NCI-H2081 treated with DMSO at 0.1 percent for 48 hours (cell line): ENCODE results near the gene RBM17.
"Not testable (repeated sequence)": the region's sequence is repeated elsewhere in the genome, so short reads cannot be mapped to it uniquely, and the experiment has no call there.

ENCODE experiments used
- DNase-seq: peaks from one replicate; lab custom pipeline; 2025; lab: John Stamatoyannopoulos, UW

RBM17 gene

GRCh38 chr10:6136215-6137201 lies 47.7 kb downstream of the RBM17 start:
- no peak for DNase-seq

DNA sequence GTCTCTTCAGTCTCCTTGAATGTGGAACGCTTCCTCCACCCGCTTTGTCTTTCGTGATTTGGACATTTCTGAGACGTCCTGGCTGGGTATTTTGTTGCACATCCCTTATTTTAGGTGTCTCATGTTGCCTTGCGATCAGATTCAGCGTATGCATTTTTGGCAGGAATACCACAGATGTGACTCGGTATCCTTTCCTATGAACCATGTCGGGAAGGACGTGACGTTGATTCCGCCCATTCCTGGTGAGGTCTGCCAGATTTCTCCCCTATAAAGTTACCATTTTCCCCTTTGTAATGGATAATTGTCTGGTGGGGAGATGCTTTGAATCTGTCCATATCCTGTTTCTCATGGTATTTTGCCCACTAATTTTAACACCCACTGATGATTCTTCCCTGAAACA lies 49.6 kb downstream of the RBM17 start:
- DNase-seq = no peak

DNA sequence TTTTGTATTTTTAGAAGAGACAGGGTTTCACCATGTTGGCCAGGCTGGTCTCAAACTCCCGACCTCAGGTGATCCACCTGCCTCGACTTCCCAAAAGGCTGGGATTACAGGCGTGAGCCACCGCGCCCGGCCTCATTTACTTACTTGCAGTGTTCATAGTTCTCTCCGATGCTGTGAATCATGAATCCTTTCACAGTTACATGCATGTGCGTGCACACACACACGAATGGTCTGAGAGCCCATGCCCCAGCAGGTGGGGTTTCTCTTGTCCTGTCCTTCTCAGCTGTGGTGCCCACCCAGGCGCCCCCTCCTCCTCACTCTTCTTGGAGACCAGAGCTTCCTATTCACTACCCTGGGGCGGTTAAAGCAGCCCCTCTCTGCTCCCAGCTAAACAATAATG lies 50.6 kb downstream of the RBM17 start:
- no peak for DNase-seq

- DNase-seq = no peak
These were observed 51.5 kb downstream of the RBM17 start for GRCh38 chr10:6140141-6140841.

DNA sequence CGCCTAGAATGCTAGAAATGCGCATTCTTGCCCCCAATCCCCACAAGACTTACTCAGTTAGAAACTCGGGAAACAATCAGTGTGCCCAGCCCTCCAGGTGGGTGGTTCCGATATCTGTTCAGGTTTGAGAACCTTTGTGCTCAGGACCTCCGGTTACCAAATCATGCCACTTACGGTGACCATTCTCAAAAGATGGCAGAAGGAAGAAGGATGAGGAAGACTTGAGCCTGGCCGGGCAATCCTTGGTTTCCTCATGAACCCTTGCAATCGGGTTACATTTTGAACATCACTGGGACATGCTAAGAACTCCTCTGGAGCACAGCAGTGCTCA lies 52.1 kb downstream of the RBM17 start:
- DNase-seq = no peak

GRCh38 chr10:6141296-6142151 lies 52.7 kb downstream of the RBM17 start:
- no peak for DNase-seq

DNA sequence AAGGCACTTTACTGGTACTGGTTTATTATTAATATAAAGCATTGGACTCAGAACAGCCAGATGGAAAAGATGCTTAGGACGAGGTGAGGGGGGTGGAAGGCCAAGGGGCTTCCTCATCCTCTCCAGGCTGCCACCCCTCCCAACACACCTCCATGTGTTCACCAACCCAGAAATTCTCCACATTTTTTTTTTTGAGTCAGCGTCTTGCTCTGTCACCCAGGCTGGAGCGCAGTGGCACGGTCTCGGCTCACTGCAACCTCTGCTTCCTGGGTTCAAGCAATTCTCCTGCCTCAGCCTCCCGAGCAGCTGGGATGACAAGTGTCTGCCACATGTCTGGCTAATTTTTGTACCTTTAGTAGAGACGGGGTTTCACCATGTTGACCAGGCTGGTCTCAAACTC lies 53.4 kb downstream of the RBM17 start:
- not testable (repeated sequence) for DNase-seq

DNA sequence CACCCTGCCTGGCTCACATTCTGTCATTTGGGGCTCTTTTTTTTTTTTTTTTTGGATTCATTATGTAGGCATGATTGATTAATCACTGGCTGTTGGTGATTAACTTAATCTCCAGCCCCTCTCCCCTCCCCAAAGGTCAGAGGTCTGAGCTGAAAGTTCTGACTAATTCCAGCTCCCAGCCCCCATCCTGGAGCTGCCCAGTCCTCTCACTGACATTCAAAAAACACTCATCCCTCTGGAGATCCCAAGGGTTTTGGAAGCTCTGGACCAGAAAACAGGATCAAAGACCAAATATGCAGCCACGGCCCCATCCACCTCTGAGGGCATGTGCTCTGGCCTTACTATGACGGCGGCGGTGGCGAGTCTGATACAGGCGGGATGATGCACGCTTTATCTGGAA lies 53.8 kb downstream of the RBM17 start:
- DNase-seq = no peak

DNA sequence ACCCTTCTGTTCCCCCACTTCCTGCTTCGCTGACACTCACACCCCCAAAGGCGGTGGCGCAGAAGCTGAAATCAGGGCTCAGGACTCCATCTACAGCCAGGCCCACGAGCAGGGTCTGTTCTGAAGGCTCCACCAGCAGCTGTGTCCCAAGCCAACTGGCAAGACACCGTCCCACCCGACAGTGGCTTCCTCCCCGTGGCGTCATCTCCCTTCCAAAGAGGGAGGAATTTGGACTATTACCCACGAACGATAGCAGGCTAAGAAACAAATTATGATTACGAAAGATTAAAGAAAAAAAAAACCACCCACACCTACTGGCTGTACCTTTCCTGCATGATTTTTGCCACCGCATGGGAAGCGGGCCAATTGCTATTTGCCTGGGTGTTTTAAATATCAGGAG lies 54.3 kb downstream of the RBM17 start:
- DNase-seq = no peak

DNA sequence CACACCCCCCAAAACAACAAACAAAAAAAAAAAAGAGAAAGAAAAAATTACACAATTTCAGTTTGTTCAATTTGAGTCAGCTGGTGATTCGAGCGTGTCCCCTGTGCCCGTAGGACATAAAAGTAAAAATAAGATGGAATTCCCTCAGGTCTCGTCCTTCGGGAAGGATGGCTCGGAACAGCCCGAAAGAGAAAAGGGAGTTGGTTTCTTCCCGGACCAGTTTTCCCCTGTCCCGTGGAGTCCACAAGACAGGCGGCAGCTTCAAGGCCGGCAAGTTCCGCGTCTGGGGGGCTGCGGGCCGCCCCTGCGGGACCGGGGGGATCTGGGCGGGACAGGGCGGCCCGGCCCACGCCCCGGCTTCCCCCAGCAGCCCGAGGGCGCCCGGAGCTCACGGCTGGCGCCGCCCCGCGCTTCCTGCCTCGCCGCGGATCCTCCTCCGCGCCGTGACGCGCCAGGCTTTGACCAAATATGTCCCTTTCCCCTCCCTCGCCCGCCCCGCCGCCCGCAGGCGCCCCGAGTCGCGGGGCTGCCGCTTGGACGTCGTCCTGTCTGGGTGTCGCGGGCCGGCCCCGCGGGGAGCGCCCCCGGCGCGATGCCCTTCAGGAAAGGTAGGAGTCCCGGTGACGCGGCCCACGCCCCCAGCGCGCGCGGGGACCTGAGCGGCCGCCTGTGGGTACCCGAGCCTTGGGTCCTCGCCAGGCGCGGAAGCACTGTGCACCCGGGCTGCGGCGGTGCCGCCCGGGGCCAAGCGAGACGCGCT lies 55.8 kb downstream of the RBM17 start:
- no peak for DNase-seq

- DNase-seq = no peak
These were observed 56.5 kb downstream of the RBM17 start for GRCh38 chr10:6145166-6145987.

DNA sequence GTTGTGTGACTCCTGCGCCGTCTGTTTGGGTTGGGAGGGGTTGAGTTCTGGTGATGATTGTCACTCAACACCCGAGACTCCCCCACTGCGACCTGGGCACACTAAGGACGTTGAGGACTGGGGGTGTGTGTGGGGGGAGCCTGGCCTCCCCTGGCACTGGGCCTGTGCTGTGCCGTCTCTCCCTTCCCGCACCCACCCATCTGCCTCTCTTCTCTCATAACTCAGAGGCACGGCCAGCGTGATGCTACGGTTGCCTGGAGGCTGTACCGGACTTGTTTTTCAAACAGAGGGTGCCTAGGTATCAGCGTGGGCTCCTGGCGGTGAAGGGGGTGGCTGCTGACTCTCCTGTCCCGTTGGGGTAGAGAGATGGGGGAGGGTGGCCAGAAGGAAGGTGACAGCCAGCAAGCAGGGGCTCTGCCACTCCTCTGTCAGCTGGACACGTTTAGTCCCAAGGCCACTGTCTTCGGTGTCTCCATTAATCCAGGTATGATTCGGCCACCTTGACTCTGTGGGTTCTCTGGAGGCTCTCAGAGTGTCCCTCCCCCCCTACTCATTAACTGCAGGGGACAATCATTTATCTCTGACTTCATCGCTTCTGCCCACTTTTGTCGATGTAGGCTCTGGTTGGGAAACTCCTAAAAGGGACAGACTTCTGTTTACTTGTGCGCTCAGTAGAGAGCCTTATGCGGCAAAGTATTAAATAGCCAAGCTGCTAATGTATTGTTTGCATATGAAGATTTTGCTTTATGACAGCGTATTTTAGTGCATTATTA lies 57.4 kb downstream of the RBM17 start:
- DNase-seq = no peak

GRCh38 chr10:6146921-6147320 lies 58.1 kb downstream of the RBM17 start:
- DNase-seq = no peak

- no peak for DNase-seq
These were observed 59.4 kb downstream of the RBM17 start for GRCh38 chr10:6148251-6148701.

DNA sequence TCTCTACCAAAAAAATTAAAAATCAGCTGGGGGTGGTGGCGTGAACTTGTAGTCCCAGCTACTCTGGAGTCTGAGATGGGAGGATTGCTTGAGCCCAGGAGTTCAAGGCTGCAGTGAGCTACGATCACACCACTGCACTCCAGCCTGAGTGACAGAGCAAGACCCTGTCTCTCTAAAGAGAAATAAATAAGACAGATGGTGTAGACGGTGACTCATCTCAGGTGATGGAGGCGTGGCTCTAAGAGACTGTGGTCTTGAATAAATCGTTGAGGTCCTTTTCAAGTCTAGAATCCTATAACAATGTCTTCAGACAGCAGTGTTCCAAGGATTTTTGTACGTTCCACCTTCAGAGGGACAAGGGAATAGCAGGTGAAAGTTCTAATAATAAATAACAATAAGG lies 60.1 kb downstream of the RBM17 start:
- DNase-seq = no peak

DNA sequence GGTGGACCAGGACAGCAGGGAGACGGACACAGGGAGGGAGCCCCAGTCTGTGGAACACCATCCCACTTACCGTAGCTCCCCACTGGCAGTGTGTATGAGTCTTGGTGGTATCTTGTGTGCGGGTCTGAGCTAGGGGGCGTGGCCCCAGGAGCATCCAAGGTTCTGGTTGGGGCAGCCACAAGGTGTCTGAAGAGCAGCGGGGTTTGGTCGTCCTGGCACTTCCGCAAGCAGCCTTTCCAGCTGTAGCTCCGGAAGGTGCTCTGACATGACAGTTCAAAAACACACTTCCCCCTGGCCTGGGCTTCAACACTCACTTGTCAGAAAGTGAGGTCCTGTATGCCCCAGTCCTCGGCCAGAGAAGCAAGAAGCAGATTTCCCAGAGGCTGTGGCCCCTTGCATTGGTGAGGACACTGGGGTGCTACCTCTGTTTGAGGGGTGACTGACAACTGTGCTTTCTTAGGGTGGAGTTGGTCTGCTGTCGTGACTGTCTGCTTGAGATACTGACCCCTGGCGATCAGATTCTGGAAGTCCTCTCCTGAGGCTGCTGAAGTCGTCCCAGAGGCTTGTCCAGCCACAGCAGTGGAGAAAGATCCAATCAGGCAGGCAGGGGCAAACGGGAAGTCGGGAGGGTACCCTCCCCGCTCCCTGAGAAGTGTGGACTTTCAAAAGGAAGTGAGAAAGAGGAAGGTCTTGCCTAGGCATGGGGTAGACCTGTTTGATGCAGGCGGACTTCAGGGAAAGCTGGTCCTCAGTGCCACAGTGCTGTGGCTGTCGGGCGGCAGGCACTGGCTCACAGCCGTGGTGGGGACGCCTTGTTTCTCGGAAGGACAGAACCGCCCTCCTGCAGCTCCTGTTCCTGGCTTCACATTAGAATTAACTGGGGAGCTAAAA lies 62.5 kb downstream of the RBM17 start:
- DNase-seq = no peak

GRCh38 chr10:6153845-6154244 lies 65.0 kb downstream of the RBM17 start:
- no peak for DNase-seq

DNA sequence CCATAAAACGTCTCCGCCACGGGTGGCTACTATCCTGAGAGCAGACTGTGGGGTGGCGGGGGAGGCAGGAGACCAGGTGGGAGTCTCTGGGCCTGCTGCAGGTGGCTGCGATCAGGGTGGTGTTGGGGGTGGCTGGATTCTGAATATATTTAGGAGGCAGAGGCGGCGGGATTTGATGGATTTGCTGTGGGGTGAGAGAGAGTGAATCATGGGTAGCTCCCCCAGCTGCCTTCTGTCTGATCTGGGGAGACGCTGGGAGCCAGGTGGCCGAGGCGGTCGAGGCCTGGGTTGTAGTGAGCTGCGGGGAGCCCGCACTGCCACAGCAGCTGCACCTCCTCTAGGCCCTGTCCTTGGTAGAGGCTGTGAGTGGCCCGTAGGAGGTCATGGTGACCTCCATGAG lies 65.7 kb downstream of the RBM17 start:
- DNase-seq = no peak

- DNase-seq = no peak
These were observed 69.4 kb downstream of the RBM17 start for GRCh38 chr10:6158276-6158675.
